ENCODE data around the gene DIP2B.
"Not testable (repeated sequence)": the region's sequence is repeated elsewhere in the genome, so short reads cannot be mapped to it uniquely, and the experiment has no call there.

The DIP2B gene

DNA sequence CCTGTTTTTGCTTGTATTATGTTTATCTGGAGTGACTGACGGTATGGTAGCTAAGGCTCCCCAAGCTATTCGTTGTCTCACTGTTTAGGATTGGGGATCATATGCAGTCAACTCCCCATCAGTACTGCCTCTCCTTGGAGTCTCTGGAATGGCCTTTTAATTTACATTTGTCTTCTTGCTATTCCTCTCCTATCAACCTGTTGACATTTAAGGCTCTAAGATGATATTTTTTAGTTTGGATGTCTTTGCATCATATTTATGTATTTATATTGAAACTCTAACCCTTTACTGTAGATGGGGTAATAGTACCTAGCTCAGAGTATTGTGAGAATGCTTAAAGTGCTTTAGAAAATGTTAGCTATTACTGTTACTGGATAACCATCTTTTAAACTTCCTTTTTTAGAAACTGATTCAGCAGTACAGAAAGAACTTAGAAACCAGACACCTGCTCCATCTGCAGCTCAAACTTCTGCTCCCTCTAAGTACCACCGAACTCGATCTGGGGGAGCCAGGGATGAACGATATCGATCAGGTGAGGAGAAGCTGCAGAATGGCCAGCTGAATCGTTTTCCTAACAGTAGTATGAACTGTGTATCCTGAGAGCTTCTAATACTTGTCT lies 135.6 kb downstream of the DIP2B start:
- no peak for DNase-seq

DNA sequence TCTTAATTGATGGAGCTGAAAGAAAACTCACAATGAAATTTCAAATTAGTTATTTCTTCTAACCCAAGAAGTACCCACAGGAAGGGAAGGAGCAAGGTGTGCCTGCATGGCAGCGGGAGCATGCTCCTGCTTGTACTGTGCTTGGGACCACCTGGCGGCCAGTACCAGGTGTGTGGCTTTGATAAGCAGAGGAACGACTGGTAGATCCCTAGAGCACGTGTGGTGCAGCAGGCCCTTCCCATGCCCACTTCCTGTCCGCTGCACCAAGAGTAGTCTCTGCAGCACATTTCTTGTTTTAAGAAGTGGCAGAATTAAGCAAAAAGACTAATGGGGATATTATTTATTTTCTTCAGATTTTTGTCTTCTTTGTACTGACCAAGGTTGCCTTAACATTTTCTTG lies 136.8 kb downstream of the DIP2B start:
- DNase-seq: no peak

DNA sequence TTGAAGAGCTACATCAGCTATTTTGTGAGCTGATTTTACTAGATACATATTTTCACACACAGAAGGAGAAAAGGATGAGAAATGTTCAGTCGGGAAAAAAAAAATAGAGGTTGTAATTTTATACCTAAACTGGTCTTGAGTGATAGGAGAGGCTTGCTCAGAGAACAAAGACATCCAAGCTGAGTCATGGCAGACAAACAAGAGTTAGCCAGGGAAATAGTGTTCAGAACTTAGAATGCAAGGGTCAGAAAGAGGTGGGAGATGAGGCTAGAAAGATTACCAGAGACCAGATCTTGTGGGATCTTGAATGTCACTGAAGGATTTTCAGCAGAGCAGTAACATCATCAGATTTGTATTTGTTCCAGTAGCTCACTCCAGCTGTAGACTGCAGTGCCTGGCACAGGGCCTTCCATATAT lies 137.3 kb downstream of the DIP2B start:
- DNase-seq: no peak

DNA sequence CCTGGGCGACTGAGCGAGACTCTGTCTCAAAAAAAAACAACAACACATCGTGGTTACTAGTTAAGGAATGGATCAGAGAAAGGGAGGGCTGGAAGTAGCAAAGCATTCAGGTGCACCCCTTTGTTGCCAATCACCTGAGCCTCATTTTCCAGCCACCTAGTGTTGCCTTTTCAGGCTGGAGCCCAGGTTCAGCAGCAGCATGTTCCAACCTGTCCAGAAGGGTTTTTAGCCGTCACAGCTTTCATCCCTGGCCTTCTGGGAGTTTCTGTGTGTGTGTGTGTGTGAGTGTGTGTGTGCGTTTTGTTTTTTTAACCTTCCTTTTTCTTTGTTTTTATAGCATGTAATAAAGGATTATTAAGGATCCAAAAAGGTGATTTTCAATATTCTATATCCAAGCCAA lies 138.0 kb downstream of the DIP2B start:
- no peak for DNase-seq

DNA sequence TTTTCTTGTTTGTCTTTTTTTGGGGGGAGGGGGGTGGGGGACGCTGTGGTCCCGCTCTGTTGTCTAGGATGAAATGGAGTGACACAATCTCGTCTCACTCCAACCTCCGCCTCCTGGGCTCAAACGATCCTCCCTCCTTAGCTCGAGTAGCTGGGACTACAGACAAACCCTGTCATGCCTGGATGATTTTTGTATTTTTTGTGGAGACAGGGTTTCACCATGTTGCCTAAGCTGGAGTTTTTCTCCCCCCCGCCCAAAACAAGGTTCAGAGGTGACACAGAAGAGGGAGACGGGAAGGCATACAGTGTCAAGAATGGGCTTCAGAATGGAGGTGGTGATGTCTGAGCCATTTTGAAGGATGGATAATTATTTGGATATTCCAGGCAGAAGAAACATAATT lies 142.2 kb downstream of the DIP2B start:
- DNase-seq: no peak

DNA sequence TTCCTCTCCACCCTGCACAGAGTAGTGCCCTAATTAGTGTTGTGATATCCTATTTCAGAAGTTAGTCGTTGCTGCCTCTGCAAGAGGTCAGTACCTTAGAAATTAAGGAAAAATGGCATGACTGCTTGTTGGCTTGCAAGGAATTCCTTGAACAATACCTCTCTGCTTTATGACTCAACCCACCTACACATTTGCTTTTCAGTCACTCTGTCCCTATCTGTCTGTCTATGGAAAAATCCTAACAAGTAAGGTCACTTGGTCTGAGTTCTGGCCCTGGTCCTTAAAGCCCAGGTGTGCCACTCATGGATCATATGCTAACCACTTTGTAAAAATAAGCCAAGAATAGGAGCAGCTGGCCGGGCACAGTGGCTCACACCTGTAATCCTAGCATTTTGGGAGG lies 142.7 kb downstream of the DIP2B start:
- DNase-seq: no peak

DNA sequence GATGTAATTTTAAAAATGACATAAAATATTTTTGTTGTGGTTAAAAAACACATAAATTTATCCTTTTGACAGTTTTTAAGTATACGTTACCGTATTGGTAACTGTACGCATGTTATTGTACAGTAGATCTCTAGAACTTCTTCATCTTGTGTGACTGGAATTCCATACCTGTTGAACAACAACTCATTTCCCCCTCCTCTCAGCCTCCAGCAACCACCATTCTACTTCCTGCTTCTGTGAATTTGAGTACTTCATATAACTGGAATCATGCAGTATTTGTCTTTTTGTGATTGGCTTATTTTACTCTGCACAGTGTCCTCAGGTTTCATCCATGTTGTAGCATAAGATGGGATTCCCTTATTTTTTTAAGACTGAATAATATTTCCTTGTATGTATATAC lies 145.5 kb downstream of the DIP2B start:
- no peak for DNase-seq

DNA sequence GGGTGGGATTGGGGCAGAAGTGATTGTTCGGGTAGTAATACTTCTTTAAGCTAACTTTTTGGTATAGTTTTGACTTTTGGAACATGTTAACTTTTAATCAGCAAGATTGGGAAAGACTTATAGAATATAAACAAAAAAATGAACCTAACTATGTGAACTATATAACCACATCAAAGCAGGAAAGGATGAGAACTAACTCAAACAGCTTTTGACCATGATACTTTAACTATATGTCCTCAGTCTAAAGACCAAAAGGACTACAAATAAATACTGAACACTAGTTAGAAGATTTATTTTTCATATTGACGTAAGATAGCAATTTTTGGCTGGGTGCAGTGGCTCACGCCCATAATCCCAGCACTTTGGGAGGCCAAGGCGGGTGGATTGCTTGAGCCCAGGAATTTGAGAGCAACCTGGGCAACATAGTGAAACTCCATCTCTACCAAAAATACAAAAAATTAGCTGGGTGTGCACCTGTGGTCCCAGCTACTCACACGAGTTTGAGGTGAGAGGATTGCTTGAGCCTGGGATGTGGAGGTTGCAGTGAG lies 150.7 kb downstream of the DIP2B start:
- DNase-seq: no peak

DNA sequence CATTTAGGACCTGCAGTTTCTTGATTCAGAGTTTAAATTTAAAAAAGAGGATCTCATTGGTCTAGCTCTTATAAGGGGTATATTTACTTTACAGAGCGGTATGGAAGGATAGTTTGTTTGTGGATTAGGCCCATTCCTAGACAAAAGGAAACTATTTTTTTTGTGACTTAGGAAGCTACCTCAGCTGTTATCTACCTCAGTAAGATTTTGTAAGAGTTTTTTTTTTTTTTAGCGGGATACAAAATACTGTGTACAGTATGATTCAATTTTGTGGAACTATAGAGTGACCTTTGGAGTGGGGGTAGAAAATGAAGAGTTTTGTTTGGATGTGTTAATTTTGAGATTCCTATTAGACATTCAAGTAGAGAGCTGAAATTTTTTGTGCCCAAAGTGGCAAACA lies 154.5 kb downstream of the DIP2B start:
- no peak for DNase-seq

DNA sequence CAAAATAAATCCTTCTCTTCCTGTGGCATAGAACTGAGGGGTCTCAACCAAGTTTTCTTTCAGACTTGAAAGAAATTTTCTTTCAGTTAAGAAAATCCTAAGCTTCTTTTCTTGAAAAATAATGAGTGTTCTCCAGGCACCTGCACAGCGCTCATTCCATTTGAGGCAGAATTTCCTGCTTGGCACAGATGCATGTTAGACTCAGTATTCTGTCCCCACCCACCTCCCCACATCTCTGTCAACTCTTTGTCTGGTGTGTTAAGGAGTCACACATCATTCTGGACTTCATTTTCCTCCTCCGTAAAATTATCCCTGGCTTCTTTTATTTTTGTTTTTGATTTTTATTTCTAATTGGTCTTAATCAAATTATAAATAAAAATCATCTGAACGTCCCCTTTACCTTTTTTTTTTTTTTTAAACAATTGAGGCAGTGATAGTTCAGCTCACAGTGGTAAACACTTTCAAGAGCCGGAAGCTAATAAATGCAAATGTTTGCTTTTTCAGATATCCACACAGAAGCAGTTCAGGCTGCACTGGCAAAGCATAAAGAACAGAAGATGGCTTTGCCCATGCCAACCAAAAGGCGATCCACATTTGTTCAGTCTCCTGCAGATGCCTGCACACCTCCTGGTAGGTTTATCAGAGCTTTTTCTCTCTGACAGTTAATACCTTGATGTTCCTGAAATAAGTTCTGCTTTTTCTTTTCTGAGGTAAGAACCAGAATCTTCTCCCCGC lies 155.1 kb downstream of the DIP2B start:
- DNase-seq: no peak

DNA sequence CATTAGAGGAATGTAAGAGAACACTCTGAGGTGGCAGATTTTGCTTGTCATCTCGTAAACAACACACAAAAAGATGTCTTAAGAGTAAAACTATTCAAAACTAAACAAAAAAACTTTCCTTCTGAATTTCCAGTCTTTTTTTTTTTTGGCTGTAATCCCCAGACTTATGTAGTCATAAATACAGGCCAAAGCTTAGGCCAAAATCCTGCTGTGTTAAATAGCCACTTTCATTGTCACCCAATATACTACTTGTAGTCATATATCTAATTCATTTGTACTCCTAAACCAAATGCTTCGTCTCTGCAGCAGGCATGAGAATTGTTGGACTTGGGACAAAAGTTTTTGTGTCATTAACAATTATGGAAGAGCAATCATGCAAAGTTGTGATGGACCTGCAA lies 155.6 kb downstream of the DIP2B start:
- no peak for DNase-seq

DNA sequence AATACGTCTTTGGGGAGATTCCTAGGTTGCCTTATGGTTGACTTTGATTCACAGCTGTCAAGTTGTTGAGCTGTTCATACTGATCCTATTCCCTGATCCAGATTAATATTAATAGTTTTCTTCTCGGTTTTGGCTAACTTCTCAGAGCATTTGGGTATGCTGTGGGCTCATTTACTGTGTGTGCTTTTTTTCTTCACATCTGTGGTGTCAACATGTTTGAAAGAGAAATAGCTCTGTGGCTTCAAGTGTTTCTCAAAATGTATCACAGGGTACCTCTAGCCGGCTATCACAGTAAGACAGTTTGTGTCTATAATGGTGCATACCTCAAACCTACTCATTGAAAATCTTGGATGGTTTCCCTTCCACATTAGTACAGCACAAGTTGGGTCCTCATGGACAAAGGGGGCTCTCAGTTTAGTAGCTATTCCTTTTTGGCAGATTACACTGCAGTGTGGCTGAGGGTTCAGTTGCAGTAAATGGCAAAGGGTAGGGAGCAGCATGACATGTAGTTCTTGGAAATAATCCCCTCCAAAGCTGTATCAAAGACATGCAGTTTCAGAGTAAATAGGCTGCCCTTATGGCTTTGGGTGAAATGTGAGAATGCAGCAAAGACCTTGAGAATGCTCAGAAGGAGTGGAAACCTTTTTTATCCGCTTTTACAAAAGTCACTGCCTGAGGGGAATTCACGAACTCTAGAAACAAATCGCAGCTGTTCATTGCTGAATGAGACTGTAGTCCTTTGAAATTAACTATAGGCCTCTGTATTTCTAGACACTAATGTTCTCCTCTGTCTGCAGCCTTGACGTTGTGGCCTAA lies 156.7 kb downstream of the DIP2B start:
- DNase-seq: no peak

DNA sequence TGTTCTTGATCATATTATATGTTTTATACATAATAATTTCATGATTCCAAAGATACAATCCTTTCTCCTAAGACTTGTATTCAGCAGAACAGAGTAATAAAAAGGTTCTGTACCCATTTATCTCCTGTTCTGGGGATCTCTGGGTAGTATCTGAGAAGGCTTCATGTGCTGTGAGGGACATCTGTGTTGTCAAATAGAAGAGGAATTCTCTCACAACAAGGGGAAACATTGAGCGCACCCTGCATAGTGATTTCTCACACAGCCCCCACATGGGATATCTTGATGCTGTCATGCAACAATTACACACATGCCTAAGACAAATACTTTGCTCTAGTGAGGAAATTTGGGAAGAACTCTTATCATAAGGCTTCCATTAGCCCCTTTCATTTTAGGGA lies 157.3 kb downstream of the DIP2B start:
- DNase-seq: no peak

DNA sequence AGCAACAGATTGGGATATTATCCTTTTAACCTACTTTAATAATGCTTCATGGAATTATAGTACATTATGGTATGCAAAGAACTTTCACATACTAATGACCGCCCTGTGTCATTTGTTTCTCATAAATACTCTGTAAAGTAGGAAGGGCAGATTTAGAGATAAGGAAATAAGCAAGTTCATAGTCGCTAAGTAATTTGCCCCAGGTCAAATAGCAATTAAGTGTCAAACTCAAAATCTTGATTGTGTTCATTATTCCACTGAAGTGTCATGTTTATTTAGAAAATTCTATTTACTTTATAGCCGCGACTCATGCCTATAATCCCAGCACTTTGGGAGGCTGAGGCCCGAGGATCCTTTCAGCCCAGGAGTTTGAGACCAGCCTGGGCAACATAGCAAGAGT lies 160.4 kb downstream of the DIP2B start:
- no peak for DNase-seq

DNA sequence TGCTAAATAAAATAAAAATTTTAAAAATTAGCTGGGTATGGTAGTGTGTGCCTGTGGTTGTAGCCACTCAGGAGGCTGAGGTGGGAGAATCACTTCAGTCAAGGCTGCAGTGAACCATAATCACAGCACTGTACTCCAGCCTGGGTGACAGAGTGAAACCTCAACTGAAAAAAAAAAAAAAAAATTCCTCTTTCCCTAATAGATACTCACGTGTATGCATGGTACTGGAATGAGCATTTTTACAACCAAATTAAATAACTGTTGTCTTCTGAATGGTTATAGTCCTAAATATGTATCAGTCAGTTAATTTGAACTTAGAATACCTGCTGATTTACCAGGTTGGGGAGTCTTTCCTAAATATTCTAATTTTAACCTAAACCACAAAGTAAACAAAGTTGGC lies 160.8 kb downstream of the DIP2B start:
- DNase-seq: no peak

DNA sequence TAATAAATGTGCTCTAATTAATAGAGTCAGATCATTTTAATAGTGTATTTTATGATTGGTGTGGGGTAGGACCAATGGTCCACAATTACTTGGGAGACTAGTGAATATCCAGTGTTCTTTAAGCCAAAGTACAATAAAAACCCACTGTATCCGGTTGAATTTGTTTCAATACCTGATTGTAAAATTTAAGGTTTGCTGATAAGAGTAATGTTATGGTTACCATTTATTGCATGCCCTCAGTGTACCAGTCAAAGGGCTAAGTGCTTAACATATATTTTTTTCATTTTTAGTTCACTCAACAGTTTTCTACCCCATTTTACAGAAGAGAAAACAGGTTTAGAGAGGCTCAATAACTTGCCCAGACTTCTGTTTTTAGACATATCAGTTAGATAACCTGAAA lies 161.2 kb downstream of the DIP2B start:
- no peak for DNase-seq

DNA sequence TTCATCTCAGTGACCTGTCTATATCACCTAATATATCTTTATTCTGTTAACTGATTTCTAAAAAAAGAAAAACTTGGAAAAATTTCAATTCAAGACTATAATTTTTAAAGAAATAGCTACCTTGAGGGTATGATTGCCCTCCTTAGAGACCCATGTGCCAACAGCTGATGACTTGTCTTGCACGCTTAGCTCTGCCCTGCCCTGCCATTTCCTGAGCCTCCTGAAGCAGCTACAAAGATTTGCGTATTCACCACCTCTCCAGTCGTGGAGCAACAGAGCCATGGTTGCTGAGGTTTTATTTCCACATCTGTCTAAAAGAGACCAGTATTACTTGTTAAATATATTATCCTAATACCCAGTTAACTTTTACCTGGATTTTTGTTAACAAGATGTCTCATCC lies 167.4 kb downstream of the DIP2B start:
- DNase-seq: no peak

DNA sequence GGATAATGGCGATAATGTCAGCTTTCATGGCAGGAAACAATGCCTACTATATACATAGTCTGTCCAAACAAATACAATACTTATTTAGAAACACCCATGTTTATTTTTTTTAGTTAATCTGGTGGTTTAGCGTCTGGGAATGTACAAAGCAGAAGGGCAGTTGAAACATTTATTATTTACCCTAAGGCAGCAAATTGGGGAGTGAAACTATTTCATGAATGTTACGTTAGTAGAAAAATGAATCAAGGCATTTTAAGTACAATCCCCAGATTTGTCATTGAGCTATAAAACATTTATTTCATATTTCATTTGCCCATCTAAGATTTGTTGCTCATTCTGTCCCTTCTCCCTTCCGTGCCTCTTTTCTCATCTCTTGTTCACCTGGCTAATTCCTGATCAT lies 172.0 kb downstream of the DIP2B start:
- DNase-seq: no peak

DNA sequence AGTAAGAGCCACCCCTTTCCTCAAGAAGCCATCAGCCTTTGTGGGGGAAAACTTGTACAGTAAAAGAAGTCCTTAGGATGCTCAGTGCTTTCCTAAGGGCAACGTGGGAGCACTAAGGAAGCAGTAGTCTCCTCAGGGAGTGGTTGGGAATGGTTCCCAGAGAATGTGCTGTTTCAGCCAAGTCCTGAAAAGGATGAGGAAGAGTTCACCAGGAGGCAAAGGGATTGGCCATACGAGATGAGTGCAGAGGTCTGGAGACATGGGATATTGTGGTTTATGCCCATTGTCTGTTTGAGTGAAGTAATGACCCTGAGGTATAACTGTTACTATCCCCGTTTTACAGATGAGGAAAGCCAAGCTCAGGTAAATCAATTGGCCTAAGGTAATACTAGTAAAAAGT lies 173.1 kb downstream of the DIP2B start:
- DNase-seq: no peak

DNA sequence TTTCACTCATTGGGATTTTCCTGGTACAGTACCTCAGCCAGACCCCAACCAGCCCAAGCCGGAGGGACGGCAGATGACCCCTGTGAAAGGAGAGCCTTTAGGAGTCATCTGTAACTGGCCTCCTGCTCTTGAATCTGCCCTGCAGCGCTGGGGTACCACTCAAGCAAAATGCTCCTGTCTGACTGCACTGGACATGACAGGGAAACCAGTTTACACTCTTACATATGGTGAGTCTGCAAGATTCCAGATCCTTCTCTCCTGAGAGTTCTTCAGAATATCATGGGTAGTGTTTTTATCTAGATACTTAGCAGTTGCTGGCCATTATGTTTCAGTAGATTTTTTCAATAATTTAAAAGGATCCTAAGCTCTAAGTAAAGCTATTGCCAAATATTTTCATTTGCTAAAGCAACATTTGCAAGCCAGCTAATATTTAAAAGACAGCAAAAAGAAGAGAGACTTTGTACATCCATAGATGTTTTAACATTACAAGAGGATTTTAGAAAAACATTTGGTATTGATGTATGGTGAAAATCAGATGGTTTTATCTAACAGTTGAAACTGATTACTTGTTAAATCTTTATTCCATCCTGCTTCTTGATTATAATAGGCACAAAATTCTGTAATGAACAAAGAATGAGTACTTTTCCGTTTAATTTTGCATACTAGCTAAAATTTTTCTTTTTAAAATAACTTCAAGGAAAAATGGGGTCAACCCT lies 174.0 kb downstream of the DIP2B start:
- no peak for DNase-seq

DNA sequence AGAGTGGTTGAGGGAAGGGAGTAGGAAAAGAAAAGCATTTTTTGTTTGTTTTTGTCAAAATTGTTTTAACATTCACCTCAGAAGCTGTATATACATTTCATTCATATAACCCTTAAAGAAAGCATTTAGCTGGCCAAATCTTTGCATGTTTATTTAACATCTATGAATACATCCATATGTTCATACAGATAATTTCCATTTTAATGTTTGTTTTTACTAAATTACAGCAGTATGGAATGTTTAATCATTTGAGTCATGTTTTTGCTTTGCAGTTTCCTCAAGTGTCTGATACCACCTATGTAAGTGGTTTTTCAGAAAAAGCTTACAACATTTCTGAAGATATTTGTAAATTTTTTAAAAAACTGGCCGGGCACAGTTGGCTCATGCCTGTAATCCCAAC lies 174.8 kb downstream of the DIP2B start:
- DNase-seq: no peak

DNA sequence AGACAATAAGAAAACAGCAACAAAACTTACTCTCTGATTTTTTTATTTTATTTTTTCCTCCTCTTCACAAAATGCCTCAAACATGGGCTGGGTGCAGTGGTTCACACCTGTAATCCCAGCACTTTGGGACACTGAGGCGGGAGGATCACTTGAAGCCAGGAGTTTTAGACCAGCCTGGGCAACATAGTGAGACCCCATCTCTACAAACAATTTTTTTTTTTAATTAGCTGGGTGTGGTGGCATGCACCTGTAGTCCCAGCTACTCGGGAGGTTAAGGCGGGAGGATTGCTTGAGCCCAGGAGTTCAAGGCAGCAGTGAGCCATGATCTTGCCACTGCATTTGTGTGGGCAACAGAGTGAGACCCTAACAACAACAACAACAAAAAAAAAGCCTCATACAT lies 176.3 kb downstream of the DIP2B start:
- not testable (repeated sequence) for DNase-seq

DNA sequence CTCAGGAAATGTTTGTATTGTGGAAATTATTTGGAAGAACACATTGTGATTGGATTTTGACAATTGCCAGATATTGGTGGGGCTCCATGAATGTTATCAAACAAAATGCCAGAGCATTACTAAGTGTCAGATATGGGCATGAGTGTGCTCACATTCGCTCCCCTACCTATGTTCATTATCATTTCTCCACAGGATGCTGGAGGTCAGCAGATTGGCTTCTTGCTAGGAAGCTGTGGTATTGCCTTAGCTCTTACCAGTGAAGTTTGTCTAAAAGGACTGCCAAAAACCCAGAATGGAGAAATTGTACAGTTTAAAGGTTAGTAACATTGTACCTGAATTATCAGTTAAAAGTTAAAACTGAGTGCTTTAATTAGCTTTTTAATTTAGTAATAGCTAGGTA lies 180.9 kb downstream of the DIP2B start:
- no peak for DNase-seq

Measured in stimulated activated CD4-positive, alpha-beta T cell treated with anti-CD3 and anti-CD28 coated beads, Interleukin-2, amount 100 ng/mL, for 48 hours (primary cell).